ENCODE results near the gene KCTD20.
"Not testable (repeated sequence)": the region's sequence is repeated elsewhere in the genome, so short reads cannot be mapped to it uniquely, and the experiment has no call there.

The KCTD20 gene

DNA sequence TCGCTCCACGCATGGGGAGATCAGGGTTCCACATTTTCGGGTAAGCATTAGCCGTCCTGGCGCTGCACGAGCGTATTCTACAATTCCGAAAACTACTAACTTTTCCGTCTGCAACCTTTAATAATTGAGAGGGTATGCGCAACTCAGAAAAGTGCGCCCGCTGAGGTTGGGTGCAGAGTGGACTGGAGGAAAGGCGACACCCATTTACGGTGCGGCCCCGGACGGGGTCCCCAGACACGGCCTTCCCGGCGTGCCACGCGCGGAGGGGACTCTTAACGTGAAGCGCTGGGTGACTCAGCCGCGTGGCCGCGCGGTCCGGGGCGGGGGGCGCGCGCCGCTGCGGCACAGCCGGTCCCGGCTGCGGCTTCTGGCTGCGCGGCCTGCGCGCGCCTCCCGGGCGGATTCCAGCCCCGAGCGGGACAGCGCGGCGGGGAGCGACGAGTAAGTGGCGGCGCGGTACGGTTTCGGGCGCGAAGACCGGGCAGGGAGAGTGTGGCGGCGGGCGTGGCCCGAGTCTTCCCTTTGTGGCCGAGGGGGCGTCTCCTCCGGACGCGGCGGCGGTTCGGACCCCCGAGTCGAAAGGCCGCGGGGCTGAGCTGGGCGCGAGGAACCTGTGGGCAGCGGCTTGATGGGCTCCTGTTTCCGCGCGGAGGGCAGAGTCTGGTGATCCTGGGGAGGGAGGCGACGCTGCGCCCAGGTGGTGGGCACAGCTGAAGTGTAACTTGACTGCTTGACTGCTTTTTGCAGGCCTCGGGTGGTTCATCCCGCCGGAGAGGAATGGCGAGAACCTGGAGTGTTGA is at the start of gene KCTD20, which contains the start of gene PXT1:
KCTD20 (plus strand) TSS at position 330 of the 800 bp plus-strand sequence. CDS start 27,098 bp downstream, outside the sequence.
PXT1 (minus strand) TSS at position 184 of the 800 bp plus-strand sequence. CDS start 16,772 bp downstream, outside the sequence.
- peak; percentile 78 for DNase-seq

DNA sequence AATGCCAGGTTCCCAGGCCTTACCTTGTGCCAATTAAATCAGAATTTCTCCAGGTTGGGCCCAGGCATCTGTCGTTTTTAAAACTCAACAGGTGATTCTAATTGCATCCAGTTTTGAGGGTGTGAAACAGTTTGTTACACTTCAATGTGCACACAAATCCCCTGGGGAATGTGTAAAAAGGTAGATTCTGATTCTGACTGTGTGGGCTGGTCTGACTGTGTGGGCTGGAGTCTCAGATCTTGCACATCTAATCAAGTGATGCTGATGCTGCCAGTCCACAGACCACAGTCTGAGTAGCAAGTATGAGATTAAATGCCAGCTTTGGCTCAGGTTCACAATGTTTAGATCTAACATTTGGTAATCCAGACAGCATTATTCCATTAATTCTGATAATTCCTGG is 42.8 kb upstream of the KCTD20 start:
- DNase-seq: no peak

DNA sequence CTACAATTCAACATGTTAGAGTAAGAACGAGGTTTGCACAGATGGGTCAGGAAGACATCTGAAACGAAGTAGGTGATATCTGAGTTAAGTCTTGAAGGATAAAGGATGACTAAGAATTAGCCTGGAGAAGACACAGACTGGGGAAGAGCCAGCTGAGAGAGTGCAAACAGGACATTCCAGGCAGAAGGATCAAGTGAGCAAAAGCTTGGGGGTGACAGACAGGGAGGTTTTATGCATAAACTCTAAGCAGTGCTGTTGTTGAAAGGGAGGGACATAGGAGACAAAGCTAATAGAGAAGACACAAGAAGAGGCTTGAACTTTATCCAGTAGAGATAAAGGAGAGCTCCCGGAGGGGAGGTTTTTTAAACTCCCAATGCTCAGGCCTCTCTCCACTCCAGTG is 40.3 kb upstream of the KCTD20 start:
- no peak for DNase-seq

DNA sequence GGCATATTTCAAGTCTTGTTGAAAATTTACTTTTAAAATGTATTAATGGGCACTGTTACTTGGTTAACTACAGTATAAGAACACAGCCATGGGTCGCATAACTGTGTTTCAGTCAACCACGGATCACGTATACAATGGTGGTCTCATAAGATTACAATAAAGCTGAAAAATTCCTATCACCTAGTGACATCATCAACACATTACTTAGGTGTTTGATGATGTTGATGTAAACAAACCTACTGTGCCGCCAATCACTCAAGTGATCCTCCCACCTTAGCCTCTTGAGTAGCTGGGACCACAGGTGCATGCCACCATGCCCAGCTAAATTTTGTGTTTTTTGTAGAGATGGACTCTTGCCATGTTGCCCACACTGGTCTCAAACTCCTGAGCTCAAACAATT is 38.6 kb upstream of the KCTD20 start:
- DNase-seq: no peak

DNA sequence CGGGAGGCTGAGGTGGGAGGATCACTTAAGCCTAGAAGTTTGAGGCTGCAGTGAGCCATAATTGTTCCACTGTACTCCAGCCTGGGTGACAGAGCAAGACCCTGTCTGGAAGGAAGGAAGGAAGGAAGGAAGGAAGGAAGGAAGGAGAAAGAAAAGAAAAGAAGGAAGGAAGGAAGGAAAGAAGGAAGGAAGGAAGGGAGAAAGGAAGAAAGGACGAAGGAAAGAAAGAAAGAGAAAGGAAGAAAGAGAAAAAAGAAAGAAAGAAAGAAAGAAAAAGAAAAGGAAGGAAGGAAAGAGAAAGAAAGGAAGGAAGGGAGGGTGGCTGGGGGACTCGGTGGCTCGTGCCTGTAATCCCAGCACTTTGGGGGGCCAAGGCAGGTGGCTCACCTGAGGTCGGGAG is 33.1 kb upstream of the KCTD20 start:
- not testable (repeated sequence) for DNase-seq

DNA sequence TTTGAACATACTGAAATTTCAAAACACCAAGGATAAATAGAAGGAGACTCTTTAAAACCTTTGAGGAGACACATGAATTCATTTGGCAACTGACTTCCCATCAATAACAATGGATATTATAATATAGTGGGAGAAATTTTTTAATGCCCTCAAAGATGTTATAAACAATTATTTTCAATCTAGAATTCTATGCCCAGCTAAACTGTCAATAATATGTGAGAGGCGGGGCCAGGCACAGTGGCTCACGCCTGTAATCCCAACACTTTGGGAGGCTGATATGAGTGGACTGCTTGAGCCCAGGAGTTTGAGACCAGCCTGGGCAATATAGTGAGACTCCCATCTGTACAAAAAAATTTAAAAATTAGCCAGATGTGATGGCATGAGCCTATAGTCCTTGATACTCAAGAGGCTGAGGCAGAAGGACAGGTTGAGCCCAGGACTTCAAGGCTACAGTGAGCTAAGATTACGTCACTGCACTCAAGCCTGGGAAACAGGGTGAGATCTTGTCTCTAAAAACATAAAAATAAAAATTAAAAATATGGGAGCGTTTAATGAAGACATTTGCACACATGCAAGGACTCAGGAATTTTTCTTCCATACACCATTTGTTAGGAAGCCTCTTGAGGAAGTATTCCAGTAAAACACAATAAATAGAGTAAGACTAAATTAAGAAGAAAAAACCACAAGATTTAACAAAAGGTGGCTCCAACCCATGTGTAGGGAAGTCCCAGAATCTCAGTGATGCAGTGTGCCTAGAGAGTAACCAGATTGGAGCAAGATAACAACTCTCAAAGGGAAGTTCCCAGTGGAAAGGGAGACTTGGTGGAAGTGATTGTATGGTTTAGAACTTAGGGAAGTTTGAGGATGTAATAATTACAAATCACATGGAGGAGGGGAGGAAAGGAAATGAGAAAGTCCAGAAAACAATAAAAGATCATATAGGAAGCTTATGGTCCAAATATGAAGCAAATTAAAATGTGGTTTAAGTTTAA is 29.0 kb upstream of the KCTD20 start:
- DNase-seq: no peak

DNA sequence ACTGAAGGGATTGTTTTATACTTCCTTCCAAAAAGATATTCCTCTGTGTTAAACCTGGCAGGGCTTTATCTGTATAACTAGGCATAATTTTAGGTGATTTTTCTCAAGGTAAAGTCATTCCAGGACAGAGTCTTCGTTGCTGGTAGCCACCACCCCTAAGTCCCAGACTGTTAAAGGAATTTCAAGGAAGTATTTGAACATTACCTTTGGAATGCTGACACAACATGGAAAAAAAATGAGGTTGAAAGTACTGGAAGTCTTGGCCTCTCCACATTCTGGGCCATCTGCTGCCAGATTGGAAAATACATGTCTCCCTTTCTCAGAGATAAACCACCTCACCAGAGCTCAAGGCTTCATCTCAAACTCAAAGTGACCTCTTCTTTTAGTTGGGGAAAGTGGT is 28.3 kb upstream of the KCTD20 start:
- peak; percentile 64 for DNase-seq

DNA sequence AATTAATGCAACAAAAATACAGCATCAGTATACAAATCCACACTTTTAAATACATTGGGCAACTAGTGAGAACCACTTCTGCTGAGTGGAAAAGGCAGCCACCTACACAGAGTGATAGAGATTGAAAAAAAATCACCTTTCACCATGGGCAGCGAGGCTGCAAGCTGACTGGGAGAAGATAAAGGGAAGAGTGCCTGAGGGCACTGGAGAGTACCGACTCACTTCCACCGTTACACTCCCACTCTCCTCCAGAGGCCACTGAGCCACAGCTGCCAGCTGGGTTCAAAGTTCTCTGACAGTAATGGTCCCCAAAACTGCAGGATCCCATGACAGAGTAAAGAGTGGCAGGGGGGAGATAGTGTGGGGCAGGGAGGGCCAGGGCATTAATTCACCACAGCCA is 24.2 kb upstream of the KCTD20 start:
- peak; percentile 74 for DNase-seq

DNA sequence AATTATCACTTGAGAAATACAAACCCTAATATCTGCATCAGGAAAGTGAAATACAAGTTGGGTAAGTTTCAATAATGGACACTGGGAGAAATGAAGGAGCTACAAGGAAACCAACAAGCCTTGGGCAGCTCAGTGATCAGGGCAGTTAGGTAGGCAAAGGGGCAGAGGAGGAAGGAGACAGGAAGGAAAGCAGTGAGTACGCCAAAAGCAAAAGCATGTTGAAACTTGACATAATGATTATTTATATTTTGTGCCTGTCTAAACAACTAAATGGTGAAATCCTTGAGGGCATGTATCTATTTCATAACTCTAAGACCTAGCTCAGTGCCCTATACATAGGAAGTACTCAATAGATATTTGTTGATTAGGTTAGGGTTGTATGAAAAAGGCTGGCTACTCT is 23.5 kb upstream of the KCTD20 start:
- DNase-seq: no peak

DNA sequence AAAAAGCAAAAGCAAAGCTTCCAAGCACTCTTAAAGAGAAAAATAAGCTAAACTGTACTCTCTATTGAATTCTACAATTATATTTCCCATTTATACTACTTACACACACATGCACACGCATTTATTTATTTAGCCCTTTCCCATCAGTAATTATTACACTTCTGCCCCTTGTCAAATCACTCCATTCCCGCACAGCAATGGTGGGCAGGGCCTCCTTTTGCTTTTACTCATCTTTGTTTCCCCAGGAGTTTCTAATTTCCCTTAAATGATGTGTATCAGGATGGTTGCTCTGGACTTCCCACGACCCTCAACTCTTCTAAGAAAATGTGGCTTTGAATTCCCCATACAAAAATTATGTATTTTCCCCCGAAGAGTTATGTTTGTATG is 20.1 kb upstream of the KCTD20 start:
- no peak for DNase-seq

DNA sequence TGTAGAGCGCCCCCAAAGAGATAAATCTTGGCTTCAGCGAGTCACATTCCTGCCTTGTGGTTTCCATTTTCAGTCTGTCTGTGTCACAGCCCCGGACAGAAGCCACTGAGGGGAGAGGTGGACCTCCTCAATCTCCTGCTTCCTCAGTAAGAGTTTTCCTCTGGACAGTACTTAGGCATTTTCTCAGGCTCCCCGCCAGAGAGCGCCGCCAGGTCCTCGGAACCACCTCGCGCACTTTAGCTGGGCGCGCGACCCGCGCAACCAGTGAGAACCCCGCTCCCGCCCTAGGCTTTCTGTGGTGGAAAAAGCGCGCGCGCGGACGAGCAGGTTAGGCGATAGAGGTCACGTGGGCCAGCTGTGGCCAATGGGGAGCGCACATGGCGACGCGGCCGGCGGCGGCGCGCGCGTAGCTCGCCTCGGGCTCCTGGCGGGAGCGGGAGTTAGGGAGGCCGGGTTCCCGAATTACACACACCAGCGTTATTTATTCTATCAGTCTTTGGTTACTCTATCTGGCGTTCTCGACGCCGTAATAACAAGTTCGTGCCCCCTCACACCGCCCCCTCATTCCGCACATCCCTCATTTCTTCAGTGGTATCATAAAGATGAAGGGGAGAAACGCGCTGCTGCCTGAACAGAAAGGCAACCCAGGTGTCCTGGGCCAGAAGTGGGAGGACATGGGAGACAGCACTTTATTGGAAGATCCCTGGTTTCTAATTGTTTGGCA is 19.5 kb upstream of the KCTD20 start:
- DNase-seq: peak; percentile 99

DNA sequence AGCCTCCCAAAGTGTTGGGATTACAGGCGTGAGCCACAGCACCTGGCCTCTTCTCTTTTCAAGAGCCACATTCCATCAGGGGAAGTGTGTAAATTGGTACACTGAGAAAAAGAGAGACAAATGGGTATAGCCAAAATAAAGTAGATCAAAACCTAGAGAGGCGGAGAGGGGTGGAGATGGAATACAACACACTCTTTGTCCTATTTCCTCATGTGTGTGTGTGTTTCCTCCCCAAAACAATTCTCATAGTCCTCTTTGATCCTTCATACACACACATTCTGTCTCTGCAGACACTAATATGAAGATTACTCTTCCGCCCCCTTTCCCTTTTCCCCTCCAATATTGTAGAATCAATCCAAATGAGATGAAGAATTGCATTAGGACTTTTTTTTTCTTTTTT is 16.2 kb upstream of the KCTD20 start:
- DNase-seq: no peak

DNA sequence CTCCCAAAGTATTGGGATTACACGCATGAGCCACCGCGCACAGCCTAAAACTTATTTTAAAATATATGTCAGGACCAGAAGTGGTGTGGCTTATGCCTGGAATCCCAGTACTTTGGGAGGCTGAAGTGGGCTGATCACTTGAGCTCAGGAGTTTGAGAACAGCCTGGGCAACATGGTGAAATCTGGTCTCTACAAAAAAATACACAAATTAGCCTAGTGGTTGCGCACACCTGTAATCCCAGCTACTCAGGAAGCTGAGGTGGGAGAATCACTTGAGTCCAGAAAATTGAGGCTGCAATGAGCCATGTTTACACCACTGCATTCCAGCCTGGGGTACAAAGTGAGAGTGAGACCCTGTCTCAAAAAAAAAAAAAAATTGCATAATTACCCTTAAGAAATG is 13.9 kb upstream of the KCTD20 start:
- no peak for DNase-seq

DNA sequence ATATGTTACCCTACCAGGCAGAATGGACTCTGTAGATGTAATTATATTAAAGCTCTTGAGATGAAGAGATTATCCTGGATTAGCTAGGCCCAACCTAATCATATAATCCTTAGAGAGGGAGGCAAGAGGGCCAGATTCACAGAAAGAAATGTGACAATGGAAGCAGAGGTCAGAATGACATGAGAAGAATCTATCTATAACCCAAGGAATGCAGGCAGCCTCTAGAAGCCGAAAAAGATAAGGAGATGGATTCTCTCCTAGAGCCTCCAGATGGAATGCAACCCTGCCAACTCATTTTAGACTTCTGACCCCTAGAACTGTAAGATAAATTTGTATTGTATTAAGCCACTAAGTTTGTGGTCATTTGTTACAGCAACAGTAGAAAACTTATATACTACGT is 12.4 kb upstream of the KCTD20 start:
- DNase-seq: peak; percentile 87

DNA sequence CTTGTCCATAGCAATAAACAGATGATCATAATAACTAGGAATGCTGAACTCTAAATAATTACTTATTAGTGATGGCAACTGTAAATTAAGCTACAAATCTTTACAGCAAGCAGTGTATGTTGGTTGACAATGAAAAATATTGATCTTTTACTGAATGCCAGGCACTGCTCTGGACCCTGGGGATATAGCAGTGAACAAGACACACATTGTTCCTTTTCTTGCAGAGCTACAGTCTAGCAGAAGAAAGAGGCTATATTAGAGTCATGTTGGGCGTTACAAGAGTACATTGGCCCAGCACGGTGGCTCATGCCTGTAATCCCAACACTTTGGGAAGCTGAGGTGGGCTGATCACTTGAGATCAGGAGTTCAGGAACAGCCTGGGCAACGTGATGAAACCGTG is 11.6 kb upstream of the KCTD20 start:
- DNase-seq: no peak

DNA sequence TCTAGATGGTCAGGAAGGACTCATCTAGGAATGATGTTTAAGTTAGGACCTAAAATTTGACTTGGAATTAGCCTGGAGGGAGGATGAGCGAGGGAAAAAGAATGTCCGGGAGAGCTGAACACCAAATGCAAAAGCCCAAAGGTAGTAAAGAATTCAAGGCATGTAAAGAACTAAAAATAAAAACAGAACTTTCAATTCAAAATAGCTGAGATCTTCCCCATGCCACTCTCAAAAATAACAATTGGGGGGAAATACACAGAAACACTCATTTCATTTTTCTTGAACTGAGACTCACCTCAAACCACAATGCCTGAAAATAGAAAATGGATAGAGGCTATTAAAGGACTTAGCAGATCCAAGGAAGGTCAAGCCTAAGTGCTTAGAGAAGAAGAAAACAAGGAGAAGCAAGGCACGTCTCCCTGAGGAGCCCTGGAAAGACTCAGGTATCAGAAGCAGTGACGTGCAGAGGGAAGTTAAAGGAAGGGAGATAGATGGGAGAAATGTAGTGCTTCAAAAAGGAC is 10.6 kb upstream of the KCTD20 start:
- peak; percentile 76 for DNase-seq

DNA sequence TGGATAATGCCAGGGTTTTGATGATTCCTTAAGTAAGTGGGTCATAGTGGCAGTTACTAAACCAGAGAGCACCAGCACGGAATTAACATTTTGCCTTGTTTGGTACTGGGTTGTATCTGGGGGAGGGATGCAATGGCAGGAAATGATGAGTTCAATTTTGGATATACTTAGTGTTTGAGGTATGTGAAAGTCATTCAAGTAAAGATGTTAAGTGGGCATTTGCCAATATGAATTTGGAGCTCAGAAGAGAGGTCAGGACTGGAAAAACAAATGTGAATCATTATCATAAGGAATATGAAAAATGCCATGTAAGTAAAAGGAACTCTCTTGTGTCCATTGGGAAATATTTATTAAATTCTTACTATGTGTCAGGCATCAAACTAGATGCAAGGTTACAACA is 6.3 kb upstream of the KCTD20 start:
- DNase-seq: peak; percentile 71

DNA sequence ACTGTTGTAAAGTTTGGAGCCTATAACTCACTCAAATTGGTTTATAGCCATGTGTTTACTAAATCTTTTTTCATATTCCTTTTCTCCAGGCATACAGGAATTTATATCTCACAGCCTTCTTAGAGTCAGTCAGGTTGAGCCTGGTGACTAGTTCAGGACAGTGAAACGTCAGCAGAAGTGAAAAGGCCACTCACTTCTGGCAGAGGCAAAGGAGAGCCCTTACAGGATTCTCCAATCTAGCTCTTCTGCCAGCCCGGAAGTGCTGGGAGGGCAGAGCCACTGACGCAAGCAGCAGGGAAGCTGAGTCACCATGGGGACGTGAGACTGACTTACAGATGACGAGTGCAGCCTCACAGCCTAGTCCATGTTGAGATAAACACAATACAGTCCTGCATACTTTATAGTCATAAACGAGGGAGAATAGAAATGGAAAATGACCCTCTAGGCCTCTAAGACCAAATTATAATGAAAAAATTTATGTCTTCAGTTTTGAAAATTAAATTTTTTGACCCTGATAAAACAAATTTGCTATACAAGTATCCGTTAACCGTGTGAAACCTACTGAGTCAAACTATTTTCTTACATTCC is 1.4 kb upstream of the KCTD20 start:
- DNase-seq: peak; percentile 100

DNA sequence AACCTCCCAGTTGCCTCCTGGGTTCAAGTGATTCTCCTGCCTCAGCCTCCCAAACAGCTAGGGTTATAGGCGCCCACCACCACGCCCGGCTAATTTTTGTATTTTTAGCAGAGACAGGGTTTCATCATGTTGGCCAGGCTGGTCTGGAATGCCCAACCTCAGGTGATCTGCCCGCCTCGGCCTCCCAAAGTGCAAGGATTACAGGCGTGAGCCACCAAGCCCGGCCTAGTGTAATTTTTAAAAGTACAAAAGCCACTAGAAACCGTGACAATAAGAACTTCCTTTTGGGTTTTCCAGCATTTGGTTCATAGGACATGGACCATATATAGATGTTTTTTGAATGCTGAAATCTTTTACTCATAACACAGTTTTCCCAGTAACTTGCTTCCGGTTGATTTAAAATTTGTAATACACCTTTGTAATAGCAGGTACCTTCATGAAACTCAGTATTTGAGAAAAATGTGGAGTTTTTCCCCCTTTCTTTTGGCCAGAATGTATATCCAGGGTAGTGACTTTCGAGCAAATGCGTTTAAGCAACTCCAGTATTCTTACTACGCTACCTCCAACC is 613 bp upstream of the KCTD20 start:
- DNase-seq: no peak

DNA sequence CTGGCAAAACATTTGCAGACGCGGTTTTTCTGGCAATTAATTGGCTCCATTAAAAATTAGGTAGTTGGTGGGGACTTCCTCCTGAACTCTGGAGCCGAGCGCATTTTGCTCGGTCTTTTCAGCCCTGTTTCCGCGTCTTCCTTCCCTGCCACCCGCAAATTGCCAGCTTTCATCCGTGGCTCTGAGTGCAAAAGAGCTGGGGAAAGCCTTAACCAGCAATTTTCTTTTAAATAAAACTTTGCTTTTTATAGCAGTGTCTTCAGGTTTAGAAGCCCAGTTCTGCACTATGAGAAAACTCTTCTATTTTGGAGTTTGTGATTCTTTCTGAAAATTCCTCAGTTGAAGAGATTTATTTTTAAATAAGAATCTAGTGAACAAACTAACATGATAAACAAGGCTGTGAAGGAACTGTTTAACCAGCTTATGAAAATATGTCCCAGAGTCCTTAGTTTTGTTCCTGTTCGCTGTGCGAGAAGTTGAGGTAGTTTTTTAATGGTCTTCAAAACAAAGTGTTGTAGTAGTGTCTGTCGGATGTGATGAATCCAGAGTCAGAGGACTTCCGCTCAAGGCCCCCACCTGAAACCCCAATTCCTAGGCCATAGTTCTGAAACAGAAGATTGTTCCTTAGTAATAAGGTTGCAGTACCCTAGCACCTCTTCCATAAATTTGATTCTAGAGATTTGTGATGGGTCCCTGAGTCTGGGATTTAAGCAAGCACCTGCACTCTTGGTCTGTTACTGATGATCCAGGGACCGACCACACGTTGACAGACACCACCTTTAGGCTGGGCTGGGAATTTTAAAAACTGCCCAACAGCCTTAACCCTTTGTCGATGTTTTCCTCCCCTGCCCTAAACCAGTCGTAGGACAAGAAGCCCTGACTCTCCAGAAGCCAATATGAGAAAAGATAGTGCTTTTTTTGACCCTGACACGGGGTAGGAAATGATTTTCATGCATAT is 950 bp downstream of the KCTD20 start:
- peak; percentile 48 for DNase-seq

DNA sequence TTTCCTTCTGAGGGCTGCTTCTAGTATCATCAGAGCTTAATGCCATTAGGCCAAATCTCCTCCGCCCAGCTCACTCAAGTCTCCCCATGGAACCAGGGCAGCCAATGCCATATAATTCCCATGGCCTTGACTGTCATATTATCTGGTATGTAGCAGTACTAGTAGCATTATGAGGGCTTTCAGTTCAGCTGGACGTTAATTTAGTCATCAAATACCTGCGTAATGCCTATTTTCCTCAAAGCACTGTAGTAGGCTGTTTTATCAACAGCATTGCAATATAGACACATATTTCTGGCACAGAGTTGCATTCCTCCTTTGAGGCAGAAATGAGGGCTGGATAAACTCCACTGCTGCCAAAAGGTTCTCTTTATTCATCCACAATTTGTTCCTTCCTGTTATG is 1.7 kb downstream of the KCTD20 start:
- DNase-seq: peak; percentile 94
